Measurements from ENCODE around the gene INO80B.

DNA sequence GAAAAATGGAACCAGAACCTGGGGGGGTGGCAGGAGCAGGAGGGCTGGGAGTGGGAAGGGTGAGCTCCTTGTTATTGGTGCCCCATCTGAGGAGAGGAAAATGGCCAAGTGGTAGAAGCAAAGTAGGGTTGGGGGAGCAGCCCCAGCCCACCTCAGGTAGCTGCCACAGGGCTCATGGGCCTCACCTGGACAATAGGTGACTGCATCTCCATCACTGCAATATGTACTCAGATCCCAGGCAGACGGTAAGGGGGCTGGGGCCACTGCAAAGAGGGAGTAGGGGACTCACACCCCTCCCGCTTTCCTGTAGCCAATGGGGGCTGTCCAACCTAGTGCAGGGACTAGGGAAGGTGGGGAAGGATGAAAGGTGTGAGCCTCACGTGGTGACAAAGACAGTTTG, 37.7 kb upstream of the INO80B start:
- TF ChIP-seq, protein P1, sequence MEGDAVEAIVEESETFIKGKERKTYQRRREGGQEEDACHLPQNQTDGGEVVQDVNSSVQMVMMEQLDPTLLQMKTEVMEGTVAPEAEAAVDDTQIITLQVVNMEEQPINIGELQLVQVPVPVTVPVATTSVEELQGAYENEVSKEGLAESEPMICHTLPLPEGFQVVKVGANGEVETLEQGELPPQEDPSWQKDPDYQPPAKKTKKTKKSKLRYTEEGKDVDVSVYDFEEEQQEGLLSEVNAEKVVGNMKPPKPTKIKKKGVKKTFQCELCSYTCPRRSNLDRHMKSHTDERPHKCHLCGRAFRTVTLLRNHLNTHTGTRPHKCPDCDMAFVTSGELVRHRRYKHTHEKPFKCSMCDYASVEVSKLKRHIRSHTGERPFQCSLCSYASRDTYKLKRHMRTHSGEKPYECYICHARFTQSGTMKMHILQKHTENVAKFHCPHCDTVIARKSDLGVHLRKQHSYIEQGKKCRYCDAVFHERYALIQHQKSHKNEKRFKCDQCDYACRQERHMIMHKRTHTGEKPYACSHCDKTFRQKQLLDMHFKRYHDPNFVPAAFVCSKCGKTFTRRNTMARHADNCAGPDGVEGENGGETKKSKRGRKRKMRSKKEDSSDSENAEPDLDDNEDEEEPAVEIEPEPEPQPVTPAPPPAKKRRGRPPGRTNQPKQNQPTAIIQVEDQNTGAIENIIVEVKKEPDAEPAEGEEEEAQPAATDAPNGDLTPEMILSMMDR (IDR thresholded peaks at IDR 0.05), result no peak
- no peak for TF ChIP-seq ZFX (IDR thresholded peaks at IDR 0.05; ENCODE audit: borderline replicate concordance)

All from 22Rv1 (cell line).